HG03571 (cell line): ENCODE data around the gene NSF.

Experiments used
- ATAC-seq: cut with Tn5 transposase; IDR thresholded peaks from one replicate; pipeline ENCODE4 v1.9.1; 2021; ENCODE audit not compliant: unreplicated experiment

Gene NSF

GRCh38 chr17:46796084-46796483, 205.6 kb downstream of the NSF start:
- ATAC-seq: no peak

- no peak for ATAC-seq
Observed at GRCh38 chr17:46796524-46796923, 206.1 kb downstream of the NSF start.

GRCh38 chr17:46796956-46797530, 206.6 kb downstream of the NSF start:
- no peak for ATAC-seq

- no peak for ATAC-seq
Observed at GRCh38 chr17:46800573-46800972, 210.1 kb downstream of the NSF start.

GRCh38 chr17:46802800-46803199, 212.3 kb downstream of the NSF start:
- ATAC-seq: no peak

GRCh38 chr17:46803544-46803943, 213.1 kb downstream of the NSF start:
- ATAC-seq: no peak

GRCh38 chr17:46805771-46806170, 215.3 kb downstream of the NSF start:
- no peak for ATAC-seq
